ENCODE data around the gene WDR81. TPM values are rescaled to one million over a fixed set of nuclear protein-coding genes. Genes with fewer than 3 reads are reported as not detected.

The WDR81 gene
- total RNA-seq, 1 experiment from 2014 or later, result 29.5 TPM

DNA sequence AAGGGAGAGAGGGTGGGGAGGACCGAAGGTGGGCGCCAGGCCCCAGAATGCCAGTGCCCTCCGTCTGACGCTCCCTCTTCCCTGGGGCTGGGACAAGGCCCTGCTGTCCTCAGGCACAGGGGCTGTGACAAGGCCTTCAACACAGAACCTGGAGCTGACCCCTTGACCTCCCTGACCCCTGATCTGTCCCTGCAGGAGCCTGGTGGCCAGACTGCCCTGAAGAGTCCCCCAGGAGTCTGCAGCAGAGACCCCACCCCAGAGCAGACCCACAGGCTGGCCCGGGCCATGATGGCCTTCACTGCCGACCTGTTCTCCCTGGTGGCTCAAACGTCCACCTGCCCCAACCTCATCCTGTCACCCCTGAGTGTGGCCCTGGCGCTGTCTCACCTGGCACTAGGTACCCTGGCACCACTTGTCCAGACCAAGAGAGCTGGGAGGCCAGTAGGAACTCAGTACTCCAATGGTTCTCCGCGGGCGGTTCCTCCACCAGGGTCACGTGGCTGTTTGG lies 21.1 kb downstream of the WDR81 start:
- Histone ChIP-seq H3K27me3 (ENCODE audit: control insufficient read depth, insufficient read depth, low read length) (no peaks in the 10 kb centered on the region), H3K4me3 (ENCODE audit: low read depth in 2 of 2, low read length in 2 of 2) (no peak overlapping the region), H3K27ac (ENCODE audit: low read length) (no peak overlapping the region), H3K36me3 (ENCODE audit: control insufficient read depth, insufficient read depth, low read length) (no peaks in the 10 kb centered on the region), H3K4me1 (ENCODE audit: control insufficient read depth, insufficient read depth, low read length) (no peaks in the 10 kb centered on the region), H3K9me3 (ENCODE audit: control insufficient read depth, insufficient read depth, low read depth, low read length) (no peaks in the 10 kb centered on the region)
- ATAC-seq, result no peak
- intact Hi-C loops (cut with micrococcal nuclease; ENCODE audit: unreplicated experiment) (no loop called here), in situ Hi-C loops (cut with HindIII; ENCODE audit: low pct_unique_long_range_greater_than_20kb, low sequenced_read_pairs) (no loop called here)
- TF ChIP-seq TCF7L2 (IDR thresholded peaks at IDR 0.05; ENCODE audit: low read depth, low read length), result no peak
- ChIA-PET CTCF (no interaction called here), POLR2A (interaction anchor here (0.6 kb wide), 1 partner anchor 76 kb away, joined by 5 read pairs; no protein-coding TSS in a partner anchor)
- DNase-seq (ENCODE audit: low read depth, low spot score), result no peak
- no TSS peak for BruUV-seq (replicated peaks)

DNA sequence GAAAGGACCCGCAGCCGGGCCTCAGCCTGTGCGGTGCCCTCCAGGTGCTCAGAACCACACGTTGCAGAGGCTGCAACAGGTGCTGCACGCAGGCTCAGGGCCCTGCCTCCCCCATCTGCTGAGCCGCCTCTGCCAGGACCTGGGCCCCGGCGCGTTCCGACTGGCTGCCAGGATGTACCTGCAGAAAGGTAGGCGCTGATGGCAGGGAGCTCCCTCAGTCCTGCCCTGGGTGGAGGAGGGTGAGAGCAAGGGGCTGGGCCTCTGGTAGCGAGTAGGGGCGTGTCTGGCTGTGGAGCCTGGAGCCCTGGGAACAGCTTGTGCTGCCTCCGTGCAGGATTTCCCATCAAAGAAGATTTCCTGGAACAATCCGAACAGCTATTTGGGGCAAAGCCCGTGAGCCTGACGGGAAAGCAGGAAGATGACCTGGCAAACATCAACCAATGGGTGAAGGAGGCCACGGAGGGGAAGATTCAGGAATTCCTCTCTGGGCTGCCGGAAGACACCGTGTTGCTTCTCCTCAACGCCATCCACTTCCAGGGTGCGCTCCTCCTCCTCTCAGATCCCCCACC lies 22.6 kb downstream of the WDR81 start:
- intact Hi-C loops (cut with micrococcal nuclease; ENCODE audit: unreplicated experiment) (no loop called here), in situ Hi-C loops (cut with HindIII; ENCODE audit: low pct_unique_long_range_greater_than_20kb, low sequenced_read_pairs) (no loop called here)
- Histone ChIP-seq H3K4me3 (ENCODE audit: low read depth in 2 of 2, low read length in 2 of 2) (no peak overlapping the region), H3K27ac (ENCODE audit: low read length) (no peak overlapping the region), H3K9me3 (ENCODE audit: control insufficient read depth, insufficient read depth, low read depth, low read length) (no peaks in the 10 kb centered on the region), H3K36me3 (ENCODE audit: control insufficient read depth, insufficient read depth, low read length) (no peaks in the 10 kb centered on the region), H3K4me1 (ENCODE audit: control insufficient read depth, insufficient read depth, low read length) (no peaks in the 10 kb centered on the region), H3K27me3 (ENCODE audit: control insufficient read depth, insufficient read depth, low read length) (no peaks in the 10 kb centered on the region)
- BruUV-seq (replicated peaks), result no TSS peak
- POLR2A ChIA-PET, result interaction anchor here (0.5 kb wide), 1 partner anchor 10 kb away, joined by 5 read pairs; no protein-coding TSS in a partner anchor
- ATAC-seq (no peak), DNase-seq (ENCODE audit: low read depth, low spot score) (no peak)
- TF ChIP-seq SIN3A (IDR thresholded peaks at IDR 0.05; ENCODE audit: borderline replicate concordance, insufficient read depth, low read depth, low read length) (no peak), POLR2AphosphoS5 (IDR thresholded peaks at IDR 0.05; ENCODE audit: low read depth, low read length) (no peak), TCF7L2 (IDR thresholded peaks at IDR 0.05; ENCODE audit: low read depth, low read length) (no peak)
- TF ChIP-seq, protein P1, sequence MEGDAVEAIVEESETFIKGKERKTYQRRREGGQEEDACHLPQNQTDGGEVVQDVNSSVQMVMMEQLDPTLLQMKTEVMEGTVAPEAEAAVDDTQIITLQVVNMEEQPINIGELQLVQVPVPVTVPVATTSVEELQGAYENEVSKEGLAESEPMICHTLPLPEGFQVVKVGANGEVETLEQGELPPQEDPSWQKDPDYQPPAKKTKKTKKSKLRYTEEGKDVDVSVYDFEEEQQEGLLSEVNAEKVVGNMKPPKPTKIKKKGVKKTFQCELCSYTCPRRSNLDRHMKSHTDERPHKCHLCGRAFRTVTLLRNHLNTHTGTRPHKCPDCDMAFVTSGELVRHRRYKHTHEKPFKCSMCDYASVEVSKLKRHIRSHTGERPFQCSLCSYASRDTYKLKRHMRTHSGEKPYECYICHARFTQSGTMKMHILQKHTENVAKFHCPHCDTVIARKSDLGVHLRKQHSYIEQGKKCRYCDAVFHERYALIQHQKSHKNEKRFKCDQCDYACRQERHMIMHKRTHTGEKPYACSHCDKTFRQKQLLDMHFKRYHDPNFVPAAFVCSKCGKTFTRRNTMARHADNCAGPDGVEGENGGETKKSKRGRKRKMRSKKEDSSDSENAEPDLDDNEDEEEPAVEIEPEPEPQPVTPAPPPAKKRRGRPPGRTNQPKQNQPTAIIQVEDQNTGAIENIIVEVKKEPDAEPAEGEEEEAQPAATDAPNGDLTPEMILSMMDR (IDR thresholded peaks at IDR 0.05), result no peak
- TF ChIP-seq, protein P2, sequence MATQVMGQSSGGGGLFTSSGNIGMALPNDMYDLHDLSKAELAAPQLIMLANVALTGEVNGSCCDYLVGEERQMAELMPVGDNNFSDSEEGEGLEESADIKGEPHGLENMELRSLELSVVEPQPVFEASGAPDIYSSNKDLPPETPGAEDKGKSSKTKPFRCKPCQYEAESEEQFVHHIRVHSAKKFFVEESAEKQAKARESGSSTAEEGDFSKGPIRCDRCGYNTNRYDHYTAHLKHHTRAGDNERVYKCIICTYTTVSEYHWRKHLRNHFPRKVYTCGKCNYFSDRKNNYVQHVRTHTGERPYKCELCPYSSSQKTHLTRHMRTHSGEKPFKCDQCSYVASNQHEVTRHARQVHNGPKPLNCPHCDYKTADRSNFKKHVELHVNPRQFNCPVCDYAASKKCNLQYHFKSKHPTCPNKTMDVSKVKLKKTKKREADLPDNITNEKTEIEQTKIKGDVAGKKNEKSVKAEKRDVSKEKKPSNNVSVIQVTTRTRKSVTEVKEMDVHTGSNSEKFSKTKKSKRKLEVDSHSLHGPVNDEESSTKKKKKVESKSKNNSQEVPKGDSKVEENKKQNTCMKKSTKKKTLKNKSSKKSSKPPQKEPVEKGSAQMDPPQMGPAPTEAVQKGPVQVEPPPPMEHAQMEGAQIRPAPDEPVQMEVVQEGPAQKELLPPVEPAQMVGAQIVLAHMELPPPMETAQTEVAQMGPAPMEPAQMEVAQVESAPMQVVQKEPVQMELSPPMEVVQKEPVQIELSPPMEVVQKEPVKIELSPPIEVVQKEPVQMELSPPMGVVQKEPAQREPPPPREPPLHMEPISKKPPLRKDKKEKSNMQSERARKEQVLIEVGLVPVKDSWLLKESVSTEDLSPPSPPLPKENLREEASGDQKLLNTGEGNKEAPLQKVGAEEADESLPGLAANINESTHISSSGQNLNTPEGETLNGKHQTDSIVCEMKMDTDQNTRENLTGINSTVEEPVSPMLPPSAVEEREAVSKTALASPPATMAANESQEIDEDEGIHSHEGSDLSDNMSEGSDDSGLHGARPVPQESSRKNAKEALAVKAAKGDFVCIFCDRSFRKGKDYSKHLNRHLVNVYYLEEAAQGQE (IDR thresholded peaks at IDR 0.05; ENCODE audit: insufficient read depth in 1 of 2, low read depth in 2 of 2, low read length in 1 of 2), result no peak
- CTCF ChIA-PET, result no interaction called here

DNA sequence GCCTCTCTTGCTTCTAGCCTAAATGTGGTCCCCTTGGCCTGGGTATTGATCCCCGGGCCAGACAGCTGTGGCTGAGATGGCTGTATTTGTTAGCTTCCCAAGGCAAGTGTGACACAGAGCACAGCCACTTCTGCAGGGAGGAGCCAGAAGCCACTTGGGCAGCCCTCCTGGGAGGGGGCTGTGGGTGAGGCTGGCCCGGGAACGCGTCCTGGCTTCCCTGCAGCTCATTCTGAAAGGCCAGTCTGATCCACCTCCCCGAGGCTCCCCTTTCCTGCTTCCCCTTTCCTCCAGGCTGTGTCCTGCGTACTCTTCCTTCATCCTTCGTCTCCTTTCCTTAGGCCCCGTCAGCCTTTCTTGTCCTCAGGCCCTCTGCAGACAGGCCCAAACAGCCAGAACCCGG lies 26.1 kb downstream of the WDR81 start:
- no peak overlapping the region for H3K27ac ChIP-seq (ENCODE audit: low read length)
- peaks cover 5% of the 10 kb centered on the region; the same call in 1 of the 2 replicates for H3K4me1 ChIP-seq (ENCODE audit: control insufficient read depth, insufficient read depth, low read length)
- TF ChIP-seq, protein P2 (IDR thresholded peaks at IDR 0.05; ENCODE audit: insufficient read depth in 1 of 2, low read depth in 2 of 2, low read length in 1 of 2), result no peak
- no peak for TF ChIP-seq SIN3A (IDR thresholded peaks at IDR 0.05; ENCODE audit: borderline replicate concordance, insufficient read depth, low read depth, low read length)
- no peak for TF ChIP-seq TCF7L2 (IDR thresholded peaks at IDR 0.05; ENCODE audit: low read depth, low read length)
- TF ChIP-seq, protein P1 (IDR thresholded peaks at IDR 0.05), result no peak
- no peak for TF ChIP-seq POLR2AphosphoS5 (IDR thresholded peaks at IDR 0.05; ENCODE audit: low read depth, low read length)
- H3K4me3 ChIP-seq (ENCODE audit: low read depth in 2 of 2, low read length in 2 of 2), result no peak overlapping the region
- in situ Hi-C loops (cut with HindIII; ENCODE audit: low pct_unique_long_range_greater_than_20kb, low sequenced_read_pairs), result no loop called here
- ChIA-PET CTCF (interaction anchor here (0.6 kb wide), 1 partner anchor 29 kb away, joined by 5 read pairs; no protein-coding TSS in a partner anchor), POLR2A (interaction anchor here (0.6 kb wide), 1 partner anchor 19 kb away, joined by 3 read pairs; no protein-coding TSS in a partner anchor)
- BruUV-seq (replicated peaks), result no TSS peak
- ATAC-seq (no peak), DNase-seq (ENCODE audit: low read depth, low spot score) (no peak)
- H3K9me3 ChIP-seq (ENCODE audit: control insufficient read depth, insufficient read depth, low read depth, low read length), result no peaks in the 10 kb centered on the region
- no peaks in the 10 kb centered on the region for H3K27me3 ChIP-seq (ENCODE audit: control insufficient read depth, insufficient read depth, low read length)
- H3K36me3 ChIP-seq (ENCODE audit: control insufficient read depth, insufficient read depth, low read length), result no peaks in the 10 kb centered on the region
- intact Hi-C loops (cut with micrococcal nuclease; ENCODE audit: unreplicated experiment), result no loop called here

All from Panc1 (cell line).